ENCODE measurements around the gene FOXE1. TPM values are rescaled to one million over a fixed set of nuclear protein-coding genes. Genes with fewer than 3 reads are reported as not detected.

FOXE1 gene
- total RNA-seq, 4 donors from 2014 or later, result 7.1 to 17.4 (median 12.4) TPM

GRCh38 chr9:97858826-97859225 is 5.8 kb downstream of the FOXE1 start:
- TF ChIP-seq CTCF (IDR thresholded peaks at IDR 0.05) (no peak), POLR2A (IDR thresholded peaks at IDR 0.05) (no peak)
- Histone ChIP-seq H3K4me1 (peaks cover 13 to 64% (median 16%) of the 10 kb centered on the region in 3 donors), H3K27ac (no peak overlapping the region), H3K9me3 (no peaks in the 10 kb centered on the region), H3K36me3 (no peaks in the 10 kb centered on the region), H3K27me3 (peaks cover 0 to 88% (median 6%) of the 10 kb centered on the region in 4 donors), H3K4me3 (no peak overlapping the region)
- WGBS, 2 donors, result 23 to 40% methylated on average over 1 of the region's 1 CpG
- intact Hi-C loops (cut with DNase I), result no loop called here
- DNase-seq, result no peak

GRCh38 chr9:97859346-97859745 is 6.3 kb downstream of the FOXE1 start:
- no peaks in the 10 kb centered on the region for H3K36me3 ChIP-seq
- intact Hi-C loops (cut with DNase I), result no loop called here
- WGBS, 2 donors, result 60 to 80% methylated on average over 1 to 2 of the region's 2 CpGs

GRCh38 chr9:97860451-97861147 is 7.6 kb downstream of the FOXE1 start:
- 49% methylated on average over 5 to 8 of the region's 10 CpGs for WGBS, 2 donors
- intact Hi-C loops (cut with DNase I), result no loop called here
- Histone ChIP-seq H3K27ac (no peak overlapping the region), H3K4me3 (no peak overlapping the region), H3K36me3 (no peaks in the 10 kb centered on the region), H3K4me1 (peaks cover 7 to 49% (median 12%) of the 10 kb centered on the region in 3 donors), H3K9me3 (peaks cover 0 to under 1% (median 0%) of the 10 kb centered on the region in 3 donors), H3K27me3 (peaks cover 0 to 71% (median 2%) of the 10 kb centered on the region in 4 donors)
- DNase-seq, result no peak
- TF ChIP-seq CTCF (IDR thresholded peaks at IDR 0.05) (no peak), POLR2A (IDR thresholded peaks at IDR 0.05) (no peak)

More at GRCh38 chr9:97859346-97859745, 6.3 kb downstream of the FOXE1 start:
- no peak for TF ChIP-seq CTCF (IDR thresholded peaks at IDR 0.05)
- TF ChIP-seq POLR2A (IDR thresholded peaks at IDR 0.05), result no peak
- Histone ChIP-seq H3K27ac (no peak overlapping the region), H3K4me3 (no peak overlapping the region), H3K4me1 (peaks cover 13 to 61% (median 16%) of the 10 kb centered on the region in 3 donors), H3K27me3 (peaks cover 0 to 83% (median 6%) of the 10 kb centered on the region in 4 donors), H3K9me3 (no peaks in the 10 kb centered on the region)
- no peak for DNase-seq

- H3K4me1 ChIP-seq, result peaks cover 7 to 44% (median 7%) of the 10 kb centered on the region in 3 donors
Observed at GRCh38 chr9:97861148-97861475, 8.1 kb downstream of the FOXE1 start.

More at GRCh38 chr9:97861148-97861475, 8.1 kb downstream of the FOXE1 start:
- intact Hi-C loops (cut with DNase I), result no loop called here
- H3K36me3 ChIP-seq, result no peaks in the 10 kb centered on the region
- no peak overlapping the region for H3K4me3 ChIP-seq
- peaks cover 0 to 66% (median 0%) of the 10 kb centered on the region in 4 donors for H3K27me3 ChIP-seq
- H3K9me3 ChIP-seq, result peaks cover 0 to 6% (median 3%) of the 10 kb centered on the region in 3 donors
- DNase-seq, result no peak
- H3K27ac ChIP-seq, result no peak overlapping the region
- WGBS, 2 donors, result 89 to 92% methylated on average over 5 of the region's 5 CpGs
- TF ChIP-seq POLR2A (IDR thresholded peaks at IDR 0.05) (no peak), CTCF (IDR thresholded peaks at IDR 0.05) (no peak)

All from esophagus squamous epithelium (tissue), 5 donors.